OCI-LY3 (cell line): ENCODE results near the gene HCN1.

Experiments used
- H2AFZ ChIP-seq: fragments of 200-600, 300-600 bp; shearing (Covaris generic); 2 replicates; pipeline ENCODE4 v1.6.0; 2014; ENCODE audit warnings: antibody characterized with exemption, low read depth, low read length
- H3K27ac ChIP-seq: fragments of 200-600, 300-600 bp; sonication (generic); 2 replicates; pipeline ENCODE4 v1.5.1; 2014; ENCODE audit warnings: mild to moderate bottlenecking, low read length, moderate library complexity, mixed read lengths
- H3K27me3 ChIP-seq: fragments of 200-600, 300-600 bp; sonication (generic); 2 replicates; pipeline ENCODE4 v1.6.1; 2014; ENCODE audit warnings: low read depth, low read length, mixed read lengths
- H3K36me3 ChIP-seq: fragments of 200-600, 300-600 bp; sonication (generic); replicated peaks from 2 replicates; pipeline ENCODE3; 2014; ENCODE audit warnings: low read depth, low read length, mixed read lengths
- H3K4me1 ChIP-seq: fragments of 300-600, 200-600 bp; sonication (generic); 2 replicates; pipeline ENCODE4 v1.6.1; 2014; ENCODE audit warnings: low read length, mixed read lengths
- H3K4me2 ChIP-seq: fragments of 200-600, 300-600 bp; sonication (generic); 2 replicates; pipeline ENCODE4 v1.6.1; 2014; ENCODE audit warnings: low read length, mixed read lengths
- H3K4me3 ChIP-seq: fragments of 300-600, 200-600 bp; sonication (generic); 2 replicates; pipeline ENCODE4 v1.5.1; 2014; ENCODE audit warnings: antibody characterized with exemption, mild to moderate bottlenecking, low read length, moderate library complexity
- H3K79me2 ChIP-seq: fragments of 300-600, 200-600 bp; shearing (Covaris generic); 2 replicates; pipeline ENCODE4 v1.6.1; 2014; ENCODE audit warnings: mild to moderate bottlenecking, low read length, mixed read lengths
- H3K9ac ChIP-seq: fragments of 300-600, 200-600 bp; shearing (Covaris generic); 2 replicates; pipeline ENCODE4 v1.6.0; 2014; ENCODE audit warnings: mild to moderate bottlenecking, low read length, moderate library complexity
- H3K9me3 ChIP-seq: fragments of 200-600, 300-600 bp; shearing (Covaris generic); 2 replicates; pipeline ENCODE4 v1.6.1; 2014; ENCODE audit warnings: low read length, mixed read lengths; ENCODE audit not compliant: insufficient read depth
- H4K20me1 ChIP-seq: fragments of 200-600, 300-600 bp; sonication (generic); 2 replicates; pipeline ENCODE4 v1.6.1; 2016; ENCODE audit warnings: low read length, mixed read lengths; ENCODE audit not compliant: insufficient read depth
- CTCF ChIP-seq: fragments of 200-600, 300-600 bp; sonication (generic); IDR thresholded peaks from 2 replicates; pipeline ENCODE4 v1.5.1; 2014; ENCODE audit warnings: antibody characterized with exemption, low read length, low read depth
- EZH2phosphoT487 ChIP-seq: fragments of 200-600 bp; shearing (Covaris generic); IDR thresholded peaks from 2 replicates; pipeline ENCODE4 v1.6.1; 2018; ENCODE audit warnings: antibody characterized with exemption, mixed run types, low read depth

The HCN1 gene

GRCh38 chr5:45277860-45278259, 418.3 kb downstream of the HCN1 start:
- no peak overlapping the region for H3K27ac ChIP-seq
- H3K36me3 ChIP-seq, result no peaks in the 10 kb centered on the region
- no peaks in the 10 kb centered on the region for H3K4me1 ChIP-seq
- H3K9me3 ChIP-seq, result no peaks in the 10 kb centered on the region
- H3K27me3 ChIP-seq, result no peaks in the 10 kb centered on the region
- H3K9ac ChIP-seq, result no peak overlapping the region
- TF ChIP-seq EZH2phosphoT487 (no peak), CTCF (no peak)
- H4K20me1 ChIP-seq, result no peaks in the 10 kb centered on the region
- no peak overlapping the region for H3K4me3 ChIP-seq
- no peaks in the 10 kb centered on the region for H3K79me2 ChIP-seq
- no peak overlapping the region for H2AFZ ChIP-seq
- H3K4me2 ChIP-seq, result no peak overlapping the region

- H3K36me3 ChIP-seq, result no peaks in the 10 kb centered on the region
- H3K4me3 ChIP-seq, result no peak overlapping the region
- no peak overlapping the region for H3K4me2 ChIP-seq
- no peaks in the 10 kb centered on the region for H4K20me1 ChIP-seq
- H3K27me3 ChIP-seq, result no peaks in the 10 kb centered on the region
- H3K9me3 ChIP-seq, result no peaks in the 10 kb centered on the region
- TF ChIP-seq CTCF (no peak), EZH2phosphoT487 (no peak)
- H2AFZ ChIP-seq, result no peak overlapping the region
- H3K27ac ChIP-seq, result no peak overlapping the region
- H3K4me1 ChIP-seq, result no peaks in the 10 kb centered on the region
- no peaks in the 10 kb centered on the region for H3K79me2 ChIP-seq
- H3K9ac ChIP-seq, result no peak overlapping the region
Observed at GRCh38 chr5:45274241-45274640, 421.9 kb downstream of the HCN1 start.

- TF ChIP-seq CTCF, result no peak
- H3K4me1 ChIP-seq, result no peaks in the 10 kb centered on the region
- H3K79me2 ChIP-seq, result no peaks in the 10 kb centered on the region
- no peaks in the 10 kb centered on the region for H4K20me1 ChIP-seq
- no peaks in the 10 kb centered on the region for H3K9me3 ChIP-seq
- H3K27ac ChIP-seq, result no peak overlapping the region
- H3K36me3 ChIP-seq, result no peaks in the 10 kb centered on the region
- no peak overlapping the region for H3K9ac ChIP-seq
- no peak overlapping the region for H2AFZ ChIP-seq
- no peaks in the 10 kb centered on the region for H3K27me3 ChIP-seq
- no peak overlapping the region for H3K4me2 ChIP-seq
- H3K4me3 ChIP-seq, result no peak overlapping the region
Observed at GRCh38 chr5:45271626-45272025, 424.6 kb downstream of the HCN1 start.

GRCh38 chr5:45264447-45264846, 431.7 kb downstream of the HCN1 start:
- Histone ChIP-seq H3K27me3 (no peaks in the 10 kb centered on the region), H3K4me2 (no peak overlapping the region), H3K79me2 (no peaks in the 10 kb centered on the region), H3K4me1 (no peaks in the 10 kb centered on the region), H3K9ac (no peak overlapping the region), H3K36me3 (no peaks in the 10 kb centered on the region), H3K4me3 (no peak overlapping the region), H4K20me1 (no peaks in the 10 kb centered on the region), H2AFZ (no peak overlapping the region), H3K9me3 (no peaks in the 10 kb centered on the region), H3K27ac (no peak overlapping the region)
- no peak for TF ChIP-seq CTCF
- TF ChIP-seq EZH2phosphoT487, result no peak
